SK-N-SH (cell line): ENCODE measurements around the gene CHCHD1. TPM values are rescaled to one million over a fixed set of nuclear protein-coding genes. Genes with fewer than 3 reads are reported as not detected.

Source experiments
- CTCF ChIA-PET: fragments of 300-600, 350-600 bp; formaldehyde crosslinking; extraction: SDS; loops from one replicate; lab custom pipeline; 2021; lab: Yijun Ruan, JAX
- POLR2A ChIA-PET: fragments of 350-600 bp; sonication (Branson Sonifier 250); formaldehyde crosslinking; extraction: SDS; loops from one replicate; lab custom pipeline; 2020; ENCODE audit warnings: antibody characterized with exemption, inconsistent platforms; lab: Yijun Ruan, JAX
- DNase-seq: peaks from one replicate; pipeline ENCODE4 v3.0.0; 2012
- H2AFZ ChIP-seq: fragments of 200-600 bp; sonication (generic); 2 replicates; pipeline ENCODE4 v1.8.1; 2016; ENCODE audit warnings: antibody characterized with exemption, mild to moderate bottlenecking, low read depth
- H3F3A ChIP-seq: fragments of 200-600 bp; sonication (generic); replicated peaks from 2 replicates; pipeline ENCODE3; 2016; ENCODE audit warnings: antibody characterized with exemption, mild to moderate bottlenecking; ENCODE audit not compliant: insufficient read depth
- H3K27ac ChIP-seq, 2 experiments: fragments of 200-500 bp in 1 of 2; fragments of 200-600 bp in 1 of 2; sonication (Bioruptor generic) in 1 of 2; sonication (generic), shearing (Covaris generic) in 1 of 2; 2 replicates each; pipeline versions ENCODE4 v1.5.1 to v1.6.1; 2014 to 2016; ENCODE audit warnings: low read depth in 2 of 2, inconsistent platforms in 1 of 2, low read length in 1 of 2, mild to moderate bottlenecking in 1 of 2, mixed read lengths in 1 of 2
- H3K27me3 ChIP-seq: fragments of 200-600 bp; sonication (generic), shearing (Covaris generic); 2 replicates; pipeline ENCODE4 v1.6.1; 2016; ENCODE audit warnings: mixed run types; ENCODE audit not compliant: insufficient read depth
- H3K36me3 ChIP-seq, 2 experiments: fragments of 200-500 bp in 1 of 2; fragments of 200-600 bp in 1 of 2; sonication (Bioruptor generic) in 1 of 2; sonication (generic) in 1 of 2; replicated peaks in 1 of 2; 2 replicates each; pipeline versions ENCODE3 to v1.5.1; 2014 to 2016; ENCODE audit warnings: low read length in 1 of 2, mild to moderate bottlenecking in 1 of 2; ENCODE audit not compliant: insufficient read depth in 2 of 2, control insufficient read depth in 1 of 2
- H3K4me1 ChIP-seq, 2 experiments: fragments of 200-500 bp in 1 of 2; fragments of 200-600 bp in 1 of 2; sonication (Bioruptor generic) in 1 of 2; sonication (generic), shearing (Covaris generic) in 1 of 2; 2 replicates each; pipeline versions ENCODE4 v1.5.1 to v1.6.1; 2014 to 2016; ENCODE audit warnings: low read depth in 1 of 2, low read length in 1 of 2, mixed run types in 1 of 2; ENCODE audit not compliant: insufficient read depth in 2 of 2, control insufficient read depth in 1 of 2
- H3K4me2 ChIP-seq: fragments of 200-600 bp; sonication (generic), shearing (Covaris generic); 2 replicates; pipeline ENCODE4 v1.6.1; 2017; ENCODE audit warnings: mixed run types
- H3K4me3 ChIP-seq, 2 experiments: fragments of 200-500 bp in 1 of 2; fragments of 200-600 bp in 1 of 2; sonication (Bioruptor generic) in 1 of 2; sonication (generic), shearing (Covaris generic) in 1 of 2; 2 replicates each; pipeline versions ENCODE4 v1.5.1 to v1.8.1; 2014 to 2016; ENCODE audit warnings: low read depth in 2 of 2, inconsistent platforms in 1 of 2, low read length in 1 of 2, mild to moderate bottlenecking in 1 of 2, mixed read lengths in 1 of 2, moderate library complexity in 1 of 2
- H3K79me2 ChIP-seq: fragments of 200-600 bp; sonication (generic); 2 replicates; pipeline ENCODE4 v1.8.1; 2017; ENCODE audit warnings: mild to moderate bottlenecking; ENCODE audit not compliant: insufficient read depth
- H3K9ac ChIP-seq: fragments of 200-600 bp; sonication (generic); 2 replicates; pipeline ENCODE4 v1.6.1; 2017; ENCODE audit warnings: mixed run types
- H3K9me2 ChIP-seq: fragments of 200-600 bp; sonication (generic); 2 replicates; pipeline ENCODE4 v1.6.1; 2017; ENCODE audit warnings: mixed run types
- H3K9me3 ChIP-seq: fragments of 200-600 bp; sonication (generic); 2 replicates; pipeline ENCODE4 v1.6.1; 2017; ENCODE audit warnings: mixed run types, mild to moderate bottlenecking, moderate library complexity
- H4K20me1 ChIP-seq: fragments of 200-600 bp; sonication (generic); 2 replicates; pipeline ENCODE4 v1.6.1; 2017; ENCODE audit warnings: mild to moderate bottlenecking, mixed run types; ENCODE audit not compliant: insufficient read depth
- CTCF ChIP-seq: fragments of 200-600 bp; sonication (generic); IDR thresholded peaks from 2 replicates; pipeline ENCODE4 v1.6.1; 2017; ENCODE audit warnings: antibody characterized with exemption, mild to moderate bottlenecking, moderate library complexity
- FOSL2 ChIP-seq: IDR thresholded peaks from 2 replicates; pipeline ENCODE4 v1.4.0; 2012; ENCODE audit warnings: low read depth, mild to moderate bottlenecking, moderate library complexity, borderline replicate concordance
- JUND ChIP-seq: IDR thresholded peaks from 2 replicates; pipeline ENCODE4 v1.4.0; 2012
- MEF2A ChIP-seq: IDR thresholded peaks from 2 replicates; pipeline ENCODE4 v1.4.0; 2012; ENCODE audit warnings: low read depth, borderline replicate concordance
- POLR2AphosphoS5 ChIP-seq: IDR thresholded peaks from 2 replicates; pipeline ENCODE4 v1.6.1; 2012; ENCODE audit warnings: low read depth, low read length
- RCOR1 ChIP-seq: fragments of 150-350 bp; IDR thresholded peaks from 2 replicates; pipeline ENCODE4 v1.6.1; 2017; ENCODE audit warnings: antibody characterized with exemption, low read length
- SMC3 ChIP-seq: IDR thresholded peaks from 2 replicates; pipeline ENCODE4 v1.6.1; 2012; ENCODE audit warnings: low read depth, low read length, improper control_type of control experiment
- TAF1 ChIP-seq: IDR thresholded peaks from 2 replicates; pipeline ENCODE4 v1.6.1; 2012; ENCODE audit warnings: low read depth, mild to moderate bottlenecking, low read length, moderate library complexity, borderline replicate concordance
- whole genome bisulfite sequencing: methylation state at CpG from one replicate; pipeline ENCODE4 v1.1.6; 2017; ENCODE audit warnings: low lambda C conversion rate; 5-methylcytosine and 5-hydroxymethylcytosine counted together
- polyA plus RNA-seq, 3 experiments: library from polyadenylated mRNA; depleted of rRNA; stranded (reverse); fragments of >200 nt; gene quantifications; 2 replicates each; pipeline ENCODE4 v1.2.3, GENCODE V29; 2012

Gene CHCHD1
- polyA plus RNA-seq, 1 of the 3 experiments (the other 2 are of a cell fraction): 60.9 TPM

GRCh38 chr10:73802276-73802991 is 20.6 kb downstream of the CHCHD1 start:
- no peaks in the 10 kb centered on the region for H3K9me3 ChIP-seq
- no peaks in the 10 kb centered on the region for H3K9me2 ChIP-seq
- H3K4me2 ChIP-seq: no peak overlapping the region
- H3K4me3 ChIP-seq: no peak overlapping the region
- POLR2A ChIA-PET: interaction anchor here (1.2 kb wide), 1 partner anchor 8 kb away, joined by 4 read pairs; no protein-coding TSS in a partner anchor
- H3K4me1 ChIP-seq: no peaks in the 10 kb centered on the region
- H3K27me3 ChIP-seq: no peaks in the 10 kb centered on the region
- H3F3A ChIP-seq: peaks cover 28% of the 10 kb centered on the region
- no peak overlapping the region for H2AFZ ChIP-seq
- no peaks in the 10 kb centered on the region for H4K20me1 ChIP-seq
- H3K36me3 ChIP-seq: peaks cover 35 to 73% of the 10 kb centered on the region in 2 experiments
- H3K79me2 ChIP-seq: no peaks in the 10 kb centered on the region
- no peak for DNase-seq
- TF ChIP-seq TAF1: no peak
- TF ChIP-seq RCOR1: no peak
- TF ChIP-seq CTCF: 0 out of 2 replicates have a peak, but pooled peaks have one; percentile 20
- no peak for TF ChIP-seq POLR2AphosphoS5
- TF ChIP-seq FOSL2: no peak
- TF ChIP-seq, all 33 proteins: peak for 1
- CTCF ChIA-PET: no interaction called here
- Histone ChIP-seq H3K9ac (no peak overlapping the region), H3K27ac (no peak overlapping the region; a peak in 1 of 4 replicates)
- WGBS: 82% methylated on average over 10 of the region's 11 CpGs

- H3K27me3 ChIP-seq: no peaks in the 10 kb centered on the region
- peaks cover 26 to 70% of the 10 kb centered on the region in 2 experiments for H3K36me3 ChIP-seq
- H3K9me2 ChIP-seq: no peaks in the 10 kb centered on the region
- no peak for TF ChIP-seq TAF1
- no peak for TF ChIP-seq SMC3
- no peak for TF ChIP-seq JUND
- TF ChIP-seq MEF2A: no peak
- TF ChIP-seq, all 33 proteins: peak for 0
- H3K4me3 ChIP-seq: no peak overlapping the region
- no peak overlapping the region for H3K4me2 ChIP-seq
- CTCF ChIA-PET: no interaction called here
- H3F3A ChIP-seq: peaks cover 17% of the 10 kb centered on the region
- no peaks in the 10 kb centered on the region for H3K79me2 ChIP-seq
- H3K9ac ChIP-seq: no peak overlapping the region
- no peaks in the 10 kb centered on the region for H3K9me3 ChIP-seq
- H4K20me1 ChIP-seq: no peaks in the 10 kb centered on the region
- DNase-seq: no peak
- H3K4me1 ChIP-seq: no peaks in the 10 kb centered on the region
- H3K27ac ChIP-seq: 0 out of 4 replicates have a peak overlapping the region, but pooled peaks of 1 of the 2 experiments have one; percentile 2
- POLR2A ChIA-PET: interaction anchor here (1.0 kb wide), 2 partner anchors 9 to 17 kb away, joined by 4 read pairs; no protein-coding TSS in a partner anchor
- H2AFZ ChIP-seq: no peak overlapping the region
Observed at GRCh38 chr10:73803680-73804286, 21.9 kb downstream of the CHCHD1 start.
